Measurements from ENCODE around the gene HSFX1. TPM values are rescaled to one million over a fixed set of nuclear protein-coding genes. Genes with fewer than 3 reads are reported as not detected.

The HSFX1 gene
- total and polyA plus RNA-seq, 4 donors: 1.3 to 3.5 (median 2.1) TPM

Other genes with a start within 250 kb of the HSFX1 start
- 10 to 100 TPM; 16.4 to 18.6 TPM for gene EOLA1, start 233.1 kb upstream of the HSFX1 start, total RNA-seq
- gene EOLA1, start 233.1 kb upstream of the HSFX1 start, polyA plus RNA-seq: 10 to 100 TPM; 21.0 to 25.1 TPM
- not detected for gene HSFX3, start 224.1 kb upstream of the HSFX1 start, total RNA-seq
- under 1 TPM in 1 of 2 donors, not detected in 1; 0.38 TPM for gene HSFX3, start 224.1 kb upstream of the HSFX1 start, polyA plus RNA-seq
- gene MAGEA9B, start 186.6 kb upstream of the HSFX1 start, total RNA-seq: not detected
- gene MAGEA9B, start 186.6 kb upstream of the HSFX1 start, polyA plus RNA-seq: not detected
- not detected for gene HSFX2, start 178.8 kb upstream of the HSFX1 start, total RNA-seq
- gene HSFX2, start 178.8 kb upstream of the HSFX1 start, polyA plus RNA-seq: 1 to 10 TPM in 1 of 2 donors, under 1 TPM in 1; 0.59 to 1.4 TPM
- 10 to 100 TPM; 22.7 to 34.6 TPM for gene TMEM185A, start 142.3 kb upstream of the HSFX1 start, total RNA-seq
- gene TMEM185A, start 142.3 kb upstream of the HSFX1 start, polyA plus RNA-seq: 10 to 100 TPM in 1 of 2 donors, 1 to 10 TPM in 1; 5.5 to 22.0 TPM
- not detected for gene MAGEA11, start 62.0 kb upstream of the HSFX1 start, total RNA-seq
- not detected for gene MAGEA11, start 62.0 kb upstream of the HSFX1 start, polyA plus RNA-seq
- gene MAGEA9, start 7.9 kb downstream of the HSFX1 start, total RNA-seq: not detected
- gene MAGEA9, start 7.9 kb downstream of the HSFX1 start, polyA plus RNA-seq: not detected
- gene MAGEA8, start 107.1 kb downstream of the HSFX1 start, total RNA-seq: not detected
- not detected for gene MAGEA8, start 107.1 kb downstream of the HSFX1 start, polyA plus RNA-seq
- gene HSFX4, start 155.5 kb downstream of the HSFX1 start, total RNA-seq: not detected
- not detected for gene HSFX4, start 155.5 kb downstream of the HSFX1 start, polyA plus RNA-seq
- 10 to 100 TPM; 30.1 to 32.3 TPM for gene EOLA2, start 164.4 kb downstream of the HSFX1 start, total RNA-seq
- gene EOLA2, start 164.4 kb downstream of the HSFX1 start, polyA plus RNA-seq: 10 to 100 TPM; 14.0 to 51.8 TPM

Measured in aorta (tissue), 4 donors.